Bronchial epithelial cell (primary cell): ENCODE results near the gene MPC1L. TPM values are rescaled to one million over a fixed set of nuclear protein-coding genes. Genes with fewer than 3 reads are reported as not detected.
"Not testable (repeated sequence)": the region's sequence is repeated elsewhere in the genome, so short reads cannot be mapped to it uniquely, and the experiment has no call there.

ENCODE experiments used
- DNase-seq: peaks from one replicate; pipeline ENCODE4 v3.0.0-alpha.2; 2010; ENCODE audit warnings: low read depth
- FAIRE-seq: peaks from 2 replicates; lab custom pipeline; 2011; peaks lifted over from hg19 to GRCh38; lab: Jason Lieb, UNC
- H3K27me3 ChIP-seq: 2 replicates; pipeline ENCODE4 v1.5.1; 2011; ENCODE audit warnings: low read length; ENCODE audit not compliant: control insufficient read depth, insufficient read depth
- H3K36me3 ChIP-seq: 2 replicates; pipeline ENCODE4 v1.5.1; 2011; ENCODE audit warnings: low read length; ENCODE audit not compliant: control insufficient read depth, insufficient read depth
- H3K4me3 ChIP-seq: 2 replicates; pipeline ENCODE4 v1.5.1; 2011; ENCODE audit warnings: mild to moderate bottlenecking, low read depth, low read length, control low read depth
- total RNA-seq: library from RNA; depleted of rRNA; stranded (reverse); fragments of >200 nt; gene quantifications from 2 replicates; pipeline ENCODE4 v1.2.1, GENCODE V29; 2014
- TF ChIP-seq, protein P1 (sequence below): IDR thresholded peaks from 2 replicates; pipeline ENCODE4 v1.5.1; 2011; ENCODE audit warnings: mild to moderate bottlenecking, moderate library complexity, low read length, control low read depth, inconsistent platforms; ENCODE audit not compliant: insufficient read depth, severe bottlenecking

The MPC1L gene
- total RNA-seq, 1 donor from 2014 or later = not detected

- no peaks in the 10 kb centered on the region for H3K27me3 ChIP-seq
- TF ChIP-seq, protein P1, sequence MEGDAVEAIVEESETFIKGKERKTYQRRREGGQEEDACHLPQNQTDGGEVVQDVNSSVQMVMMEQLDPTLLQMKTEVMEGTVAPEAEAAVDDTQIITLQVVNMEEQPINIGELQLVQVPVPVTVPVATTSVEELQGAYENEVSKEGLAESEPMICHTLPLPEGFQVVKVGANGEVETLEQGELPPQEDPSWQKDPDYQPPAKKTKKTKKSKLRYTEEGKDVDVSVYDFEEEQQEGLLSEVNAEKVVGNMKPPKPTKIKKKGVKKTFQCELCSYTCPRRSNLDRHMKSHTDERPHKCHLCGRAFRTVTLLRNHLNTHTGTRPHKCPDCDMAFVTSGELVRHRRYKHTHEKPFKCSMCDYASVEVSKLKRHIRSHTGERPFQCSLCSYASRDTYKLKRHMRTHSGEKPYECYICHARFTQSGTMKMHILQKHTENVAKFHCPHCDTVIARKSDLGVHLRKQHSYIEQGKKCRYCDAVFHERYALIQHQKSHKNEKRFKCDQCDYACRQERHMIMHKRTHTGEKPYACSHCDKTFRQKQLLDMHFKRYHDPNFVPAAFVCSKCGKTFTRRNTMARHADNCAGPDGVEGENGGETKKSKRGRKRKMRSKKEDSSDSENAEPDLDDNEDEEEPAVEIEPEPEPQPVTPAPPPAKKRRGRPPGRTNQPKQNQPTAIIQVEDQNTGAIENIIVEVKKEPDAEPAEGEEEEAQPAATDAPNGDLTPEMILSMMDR = no peak
- H3K36me3 ChIP-seq = no peaks in the 10 kb centered on the region
- no peak for FAIRE-seq
- no peak for DNase-seq
- H3K4me3 ChIP-seq = peak overlapping the region; percentile 65
Observed at GRCh38 chrX:40579900-40580536, 43.2 kb upstream of the MPC1L start.

- FAIRE-seq (no peak), DNase-seq (peak; percentile 86)
- TF ChIP-seq, protein P1 = no peak
- Histone ChIP-seq H3K36me3 (no peaks in the 10 kb centered on the region), H3K4me3 (peak within 1 kb of the TSS; percentile 65), H3K27me3 (no peaks in the 10 kb centered on the region)
Observed at GRCh38 chrX:40580537-40581335, 42.5 kb upstream of the MPC1L start, which contains the start of gene ATP6AP2. TSS of gene ATP6AP2 (plus strand) at chrX:40580970. CDS start at chrX:40581066, 96 bp downstream.

GRCh38 chrX:40581336-40581920, 41.8 kb upstream of the MPC1L start:
- peak; percentile 58 for DNase-seq

DNA sequence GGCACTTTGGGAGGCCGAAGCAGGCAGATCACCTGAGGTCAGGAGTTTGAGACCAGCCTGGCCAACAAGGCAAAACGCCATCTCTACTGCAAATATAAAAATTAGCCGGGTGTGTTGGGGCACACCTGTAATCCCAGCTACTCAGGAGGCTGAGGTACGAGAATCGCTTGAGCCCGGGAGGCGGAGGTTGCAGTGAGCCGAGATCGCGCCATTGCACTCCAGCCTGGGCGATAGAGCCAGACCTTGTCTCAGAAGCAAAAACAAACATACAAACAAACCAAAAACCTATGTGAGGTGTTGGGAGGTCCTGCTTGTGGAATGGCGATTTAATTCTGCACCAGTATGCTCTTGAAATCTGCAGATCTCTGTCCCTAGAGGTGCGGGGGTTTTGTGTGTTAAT, 41.0 kb upstream of the MPC1L start:
- H3K4me3 ChIP-seq, H3K36me3 ChIP-seq, H3K27me3 ChIP-seq, FAIRE-seq, DNase-seq: not testable (repeated sequence)

More at GRCh38 chrX:40581336-40581920, 41.8 kb upstream of the MPC1L start:
- TF ChIP-seq, protein P1 = no peak
- no peaks in the 10 kb centered on the region for H3K27me3 ChIP-seq
- peak overlapping the region; percentile 65 for H3K4me3 ChIP-seq
- H3K36me3 ChIP-seq = no peaks in the 10 kb centered on the region
- FAIRE-seq = no peak

DNA sequence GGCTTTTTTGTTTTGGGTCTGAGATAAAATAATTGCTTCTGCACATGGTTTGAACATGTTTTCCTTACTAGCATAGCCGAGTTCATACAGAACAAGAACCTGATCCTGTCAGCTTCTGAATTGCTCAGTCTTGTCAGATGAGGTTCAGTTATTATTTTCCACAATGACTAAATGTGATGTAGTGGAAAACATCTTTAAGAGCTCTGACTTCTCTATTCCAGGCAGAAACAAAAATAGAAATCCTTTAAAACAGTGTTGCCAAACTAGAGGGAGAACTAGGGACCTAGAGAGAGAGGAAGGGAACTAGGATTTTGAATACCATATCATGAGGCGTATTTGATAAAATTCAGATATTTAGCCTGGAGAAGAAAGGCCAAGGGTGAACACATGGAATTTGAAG, 40.4 kb upstream of the MPC1L start:
- no peaks in the 10 kb centered on the region for H3K36me3 ChIP-seq
- TF ChIP-seq, protein P1 = no peak
- no peaks in the 10 kb centered on the region for H3K27me3 ChIP-seq
- no peak overlapping the region for H3K4me3 ChIP-seq
- DNase-seq = no peak
- FAIRE-seq = no peak

- not testable (repeated sequence) for H3K36me3 ChIP-seq, FAIRE-seq, H3K4me3 ChIP-seq, H3K27me3 ChIP-seq, DNase-seq
Observed at GRCh38 chrX:40587623-40588022, 35.6 kb upstream of the MPC1L start.

- H3K36me3 ChIP-seq, H3K4me3 ChIP-seq, H3K27me3 ChIP-seq, FAIRE-seq, DNase-seq: not testable (repeated sequence)
Observed at GRCh38 chrX:40589616-40590321, 33.5 kb upstream of the MPC1L start.
